Spinal cord (tissue), 4 donors: ENCODE data around the gene ANGPTL5. TPM values are rescaled to one million over a fixed set of nuclear protein-coding genes. Genes with fewer than 3 reads are reported as not detected.

Experiments used
- polyA plus RNA-seq, 2 donors: library from polyadenylated mRNA; unstranded; fragments of 120-200 nt; gene quantifications; one replicate each; pipeline ENCODE4 v1.2.1, GENCODE V29; 2013; ENCODE audit not compliant: insufficient read length in 2 of 2
- total RNA-seq, 2 donors: library from RNA; depleted of rRNA in 1 of 2; stranded (reverse); fragments of 120-200 nt in 1 of 2; fragments of >200 nt in 1 of 2; gene quantifications; one replicate each; pipeline versions ENCODE4 v1.2.3 to v1.2.4, GENCODE V29; 2013 to 2014

ANGPTL5 gene
- total and polyA plus RNA-seq, 4 donors: 0.59 to 4.7 (median 1.4) TPM

Other genes with a start within 250 kb of the ANGPTL5 start
- 10 to 100 TPM; 10.1 to 17.5 TPM for gene CEP126, start 1.5 kb downstream of the ANGPTL5 start, total RNA-seq
- gene CEP126, start 1.5 kb downstream of the ANGPTL5 start, polyA plus RNA-seq: 10 to 100 TPM; 15.0 to 19.1 TPM
- 10 to 100 TPM in 1 of 2 donors, 1 to 10 TPM in 1; 6.5 to 13.1 TPM for gene CFAP300, start 130.9 kb upstream of the ANGPTL5 start, total RNA-seq
- 1 to 10 TPM; 6.8 to 7.9 TPM for gene CFAP300, start 130.9 kb upstream of the ANGPTL5 start, polyA plus RNA-seq
- gene YAP1, start 193.9 kb upstream of the ANGPTL5 start, total RNA-seq: 100 to 1,000 TPM in 1 of 2 donors, 10 to 100 TPM in 1; 69.8 to 110 TPM
- gene YAP1, start 193.9 kb upstream of the ANGPTL5 start, polyA plus RNA-seq: 10 to 100 TPM; 49.4 to 58.5 TPM